Memory B cell (primary cell): ENCODE measurements around the gene AJM1.
"Not testable (repeated sequence)": the region's sequence is repeated elsewhere in the genome, so short reads cannot be mapped to it uniquely, and the experiment has no call there.

ENCODE experiments used
- ATAC-seq: fragments of 150-1000 bp; cut with Tn5 transposase; 2 replicates; pipeline ENCODE4 v1.10.0; 2021; ENCODE audit warnings: low read depth, mild to moderate bottlenecking, moderate library complexity
- DNase-seq, 2 donors: peaks; one replicate each; pipeline ENCODE4 v3.0.0; 2022; ENCODE audit warnings: low spot score in 2 of 2
- H3K27ac Mint-ChIP-seq: one replicate; pipeline ENCODE4 v1.8.0; 2022; ENCODE audit warnings: mild to moderate bottlenecking, moderate library complexity, mixed read lengths
- H3K27me3 Mint-ChIP-seq: one replicate; pipeline ENCODE4 v1.8.0; 2022; ENCODE audit warnings: mixed read lengths
- H3K36me3 Mint-ChIP-seq: one replicate; pipeline ENCODE4 v1.8.0; 2022; ENCODE audit warnings: mild to moderate bottlenecking, mixed read lengths
- H3K4me1 Mint-ChIP-seq: one replicate; pipeline ENCODE4 v1.8.0; 2022; ENCODE audit warnings: mixed read lengths
- H3K4me3 Mint-ChIP-seq: one replicate; pipeline ENCODE4 v1.8.0; 2022; ENCODE audit warnings: mild to moderate bottlenecking, moderate library complexity, mixed read lengths
- H3K9me3 Mint-ChIP-seq: one replicate; pipeline ENCODE4 v1.8.0; 2022; ENCODE audit warnings: mixed read lengths

AJM1 gene

GRCh38 chr9:136832581-136832980 is 9.7 kb upstream of the AJM1 start:
- H3K9me3 Mint-ChIP-seq = no peaks in the 10 kb centered on the region
- H3K27ac Mint-ChIP-seq = no peak overlapping the region
- H3K36me3 Mint-ChIP-seq = peaks cover 3% of the 10 kb centered on the region
- ATAC-seq (no peak), DNase-seq (no peak)
- H3K4me1 Mint-ChIP-seq = no peaks in the 10 kb centered on the region
- no peak overlapping the region for H3K4me3 Mint-ChIP-seq
- H3K27me3 Mint-ChIP-seq = no peaks in the 10 kb centered on the region

- ATAC-seq, H3K4me3 Mint-ChIP-seq, H3K4me1 Mint-ChIP-seq, DNase-seq, H3K27me3 Mint-ChIP-seq, H3K36me3 Mint-ChIP-seq, H3K27ac Mint-ChIP-seq, H3K9me3 Mint-ChIP-seq: not testable (repeated sequence)
Measured at GRCh38 chr9:136833381-136834048, 8.8 kb upstream of the AJM1 start.

GRCh38 chr9:136835162-136835931 is 6.9 kb upstream of the AJM1 start:
- H3K27me3 Mint-ChIP-seq = no peaks in the 10 kb centered on the region
- no peak overlapping the region for H3K27ac Mint-ChIP-seq
- H3K36me3 Mint-ChIP-seq = peaks cover 7% of the 10 kb centered on the region
- DNase-seq (no peak), ATAC-seq (no peak)
- no peak overlapping the region for H3K4me3 Mint-ChIP-seq
- no peaks in the 10 kb centered on the region for H3K9me3 Mint-ChIP-seq
- H3K4me1 Mint-ChIP-seq = no peaks in the 10 kb centered on the region

GRCh38 chr9:136835932-136836904 is 6.1 kb upstream of the AJM1 start:
- Mint-ChIP-seq H3K27ac (no peak overlapping the region), H3K4me1 (no peaks in the 10 kb centered on the region), H3K4me3 (no peak overlapping the region), H3K36me3 (peaks cover 5% of the 10 kb centered on the region), H3K27me3 (no peaks in the 10 kb centered on the region), H3K9me3 (no peaks in the 10 kb centered on the region)
- DNase-seq (no peak), ATAC-seq (no peak)

GRCh38 chr9:136837146-136837855 is 5.0 kb upstream of the AJM1 start:
- Mint-ChIP-seq H3K4me3 (no peak overlapping the region), H3K27ac (no peak overlapping the region), H3K36me3 (peaks cover 3% of the 10 kb centered on the region), H3K4me1 (no peaks in the 10 kb centered on the region), H3K27me3 (no peaks in the 10 kb centered on the region), H3K9me3 (no peaks in the 10 kb centered on the region)
- DNase-seq = no peak
- no peak for ATAC-seq

- H3K9me3 Mint-ChIP-seq, H3K27ac Mint-ChIP-seq, DNase-seq, H3K27me3 Mint-ChIP-seq, ATAC-seq, H3K4me3 Mint-ChIP-seq, H3K4me1 Mint-ChIP-seq, H3K36me3 Mint-ChIP-seq: not testable (repeated sequence)
Measured at GRCh38 chr9:136837856-136838277, 4.4 kb upstream of the AJM1 start.

- no peak overlapping the region for H3K4me3 Mint-ChIP-seq
- no peaks in the 10 kb centered on the region for H3K4me1 Mint-ChIP-seq
Measured at GRCh38 chr9:136838314-136839228, 3.7 kb upstream of the AJM1 start.

GRCh38 chr9:136839229-136840139 is 2.8 kb upstream of the AJM1 start:
- ATAC-seq = no peak
- Mint-ChIP-seq H3K27ac (no peak overlapping the region), H3K9me3 (no peaks in the 10 kb centered on the region), H3K4me1 (no peaks in the 10 kb centered on the region), H3K4me3 (no peak overlapping the region), H3K36me3 (peaks cover 3% of the 10 kb centered on the region), H3K27me3 (no peaks in the 10 kb centered on the region)
- DNase-seq = no peak

More at GRCh38 chr9:136838314-136839228, 3.7 kb upstream of the AJM1 start:
- no peaks in the 10 kb centered on the region for H3K9me3 Mint-ChIP-seq
- H3K27me3 Mint-ChIP-seq = no peaks in the 10 kb centered on the region
- no peak overlapping the region for H3K27ac Mint-ChIP-seq
- peaks cover 3% of the 10 kb centered on the region for H3K36me3 Mint-ChIP-seq
- ATAC-seq (no peak), DNase-seq (no peak)

GRCh38 chr9:136840140-136840876 is 2.0 kb upstream of the AJM1 start:
- no peaks in the 10 kb centered on the region for H3K9me3 Mint-ChIP-seq
- H3K36me3 Mint-ChIP-seq = peaks cover 3% of the 10 kb centered on the region
- no peak overlapping the region for H3K4me3 Mint-ChIP-seq
- no peaks in the 10 kb centered on the region for H3K27me3 Mint-ChIP-seq
- ATAC-seq = no peak
- H3K4me1 Mint-ChIP-seq = no peaks in the 10 kb centered on the region
- DNase-seq = no peak
- no peak overlapping the region for H3K27ac Mint-ChIP-seq

GRCh38 chr9:136840877-136841645 is 1.2 kb upstream of the AJM1 start:
- Mint-ChIP-seq H3K9me3 (no peaks in the 10 kb centered on the region), H3K4me3 (peak overlapping the region; percentile 8), H3K27me3 (no peaks in the 10 kb centered on the region), H3K4me1 (no peaks in the 10 kb centered on the region), H3K27ac (no peak overlapping the region), H3K36me3 (peaks cover 3% of the 10 kb centered on the region)
- no peak for DNase-seq
- no peak for ATAC-seq
